ENCODE data around the gene APOC3.
"Not testable (repeated sequence)": the region's sequence is repeated elsewhere in the genome, so short reads cannot be mapped to it uniquely, and the experiment has no call there.

APOC3 gene

GRCh38 chr11:116829525-116830183 lies at the start of gene APOC3:
Gene APOC3 (plus strand): TSS chr11:116829907. CDS start chr11:116830583, 676 bp downstream.
- DNase-seq = no peak

GRCh38 chr11:116782728-116783127 lies 47.0 kb upstream of the APOC3 start:
- DNase-seq = no peak

DNA sequence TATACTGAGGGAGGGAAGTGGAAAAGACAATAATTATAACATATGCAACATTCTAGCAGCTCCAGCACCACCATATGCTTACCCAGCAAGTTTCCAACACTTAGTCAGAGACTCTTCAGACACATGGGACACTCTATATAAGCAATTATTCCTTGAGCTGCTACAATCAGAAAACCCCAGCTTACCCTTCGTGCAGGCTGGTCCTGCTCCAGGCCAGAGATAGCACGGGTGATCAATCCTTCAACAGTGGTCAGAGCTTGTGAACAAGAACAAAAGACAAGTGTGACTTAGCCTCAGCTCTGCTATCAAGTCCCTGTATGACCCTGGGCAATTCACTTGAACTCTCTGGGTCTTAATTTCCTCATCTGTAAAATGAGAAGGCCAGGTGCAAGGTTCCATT lies 43.4 kb upstream of the APOC3 start:
- no peak for DNase-seq

DNA sequence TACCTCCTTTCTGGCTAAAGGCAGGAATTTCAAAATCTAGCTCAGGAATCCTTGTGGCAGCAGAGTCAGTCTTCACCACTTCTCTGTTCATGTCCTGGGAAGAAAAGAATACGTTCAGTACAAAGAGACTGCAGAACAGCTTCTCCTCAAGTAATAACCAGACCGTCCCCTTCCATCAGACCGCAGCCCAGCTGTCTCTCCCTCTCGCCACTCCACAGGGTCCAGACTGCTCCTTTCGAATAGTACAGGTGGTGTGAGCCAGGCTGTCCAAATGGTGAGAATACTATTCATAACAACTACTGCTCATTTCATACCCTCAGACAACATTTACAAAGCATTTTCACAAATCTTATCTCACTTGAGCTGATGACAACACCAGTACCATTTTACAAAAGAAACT lies 42.7 kb upstream of the APOC3 start:
- no peak for DNase-seq

DNA sequence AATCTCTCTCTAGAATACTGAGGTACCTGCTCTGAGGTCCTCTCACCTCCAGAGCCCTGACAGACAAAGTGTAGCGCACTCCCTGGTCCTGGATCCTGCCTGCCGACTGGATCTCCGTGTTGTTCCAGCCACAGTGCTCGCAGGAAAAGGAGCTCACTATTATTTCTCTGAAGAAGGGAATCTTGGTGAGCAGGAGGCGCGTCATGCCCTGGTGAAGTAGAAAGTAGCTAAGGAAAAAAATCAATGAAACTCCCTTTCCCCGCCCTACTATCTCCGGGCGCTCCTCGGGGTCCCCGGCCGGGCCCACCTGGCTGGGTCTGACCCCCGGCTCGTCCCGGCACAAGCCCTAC lies 42.3 kb upstream of the APOC3 start:
- peak in 1 of 51 donors; percentile 35 for DNase-seq

- peak; percentile 24 to 90 (median 72) for DNase-seq
Measured at GRCh38 chr11:116787786-116788486, 41.8 kb upstream of the APOC3 start, which contains the start of gene ZPR1. Gene ZPR1 (minus strand): TSS chr11:116788023. CDS start chr11:116787990, 33 bp downstream.

GRCh38 chr11:116788534-116788933 lies 41.2 kb upstream of the APOC3 start:
- no peak for DNase-seq

DNA sequence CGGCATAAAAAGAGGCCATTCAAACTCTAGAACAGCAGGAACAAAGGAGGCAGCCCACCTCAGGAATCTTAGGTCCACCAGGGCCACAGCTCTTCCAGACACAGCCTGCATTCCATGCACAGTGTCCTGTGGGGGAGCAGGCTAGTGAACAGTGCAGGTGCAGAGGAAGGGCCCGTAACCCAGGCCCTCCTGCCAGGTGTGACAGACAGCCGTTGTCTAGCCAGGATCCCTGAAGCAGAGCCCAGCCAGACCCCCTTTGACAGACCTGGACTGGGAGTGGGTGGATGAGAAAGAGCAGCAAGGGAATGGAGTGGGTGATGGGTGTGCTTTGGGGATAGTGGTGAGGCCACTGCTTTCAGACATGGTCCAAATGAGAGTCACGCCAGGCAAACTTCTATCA lies 40.7 kb upstream of the APOC3 start:
- DNase-seq = no peak

GRCh38 chr11:116790167-116791001 lies 39.3 kb upstream of the APOC3 start:
- no peak for DNase-seq

- DNase-seq = peak; percentile 9 to 88 (median 61)
Measured at GRCh38 chr11:116791002-116791812, 38.5 kb upstream of the APOC3 start.

DNA sequence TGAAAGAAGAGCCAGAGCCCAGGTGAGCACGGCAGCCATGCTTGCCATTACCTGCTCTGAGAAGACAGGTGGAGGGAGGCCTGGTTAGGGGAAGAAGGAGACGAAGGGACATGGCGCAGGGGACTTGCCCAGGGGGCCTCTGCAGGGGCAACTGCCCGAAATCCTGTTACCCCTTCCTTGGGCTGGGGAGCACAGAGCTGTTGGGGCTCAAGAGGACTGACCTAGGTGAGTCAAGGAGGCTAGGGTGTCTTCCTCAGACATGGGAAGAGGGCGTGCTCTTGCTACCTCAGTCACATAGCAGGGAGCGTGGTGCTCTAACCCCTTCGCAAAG lies 37.9 kb upstream of the APOC3 start, which contains the start of gene APOA5:
APOA5 (minus strand) TSS at position 67 of the 331 bp plus-strand sequence; CDS start at position 48, 19 bp downstream.
- no peak for DNase-seq

DNA sequence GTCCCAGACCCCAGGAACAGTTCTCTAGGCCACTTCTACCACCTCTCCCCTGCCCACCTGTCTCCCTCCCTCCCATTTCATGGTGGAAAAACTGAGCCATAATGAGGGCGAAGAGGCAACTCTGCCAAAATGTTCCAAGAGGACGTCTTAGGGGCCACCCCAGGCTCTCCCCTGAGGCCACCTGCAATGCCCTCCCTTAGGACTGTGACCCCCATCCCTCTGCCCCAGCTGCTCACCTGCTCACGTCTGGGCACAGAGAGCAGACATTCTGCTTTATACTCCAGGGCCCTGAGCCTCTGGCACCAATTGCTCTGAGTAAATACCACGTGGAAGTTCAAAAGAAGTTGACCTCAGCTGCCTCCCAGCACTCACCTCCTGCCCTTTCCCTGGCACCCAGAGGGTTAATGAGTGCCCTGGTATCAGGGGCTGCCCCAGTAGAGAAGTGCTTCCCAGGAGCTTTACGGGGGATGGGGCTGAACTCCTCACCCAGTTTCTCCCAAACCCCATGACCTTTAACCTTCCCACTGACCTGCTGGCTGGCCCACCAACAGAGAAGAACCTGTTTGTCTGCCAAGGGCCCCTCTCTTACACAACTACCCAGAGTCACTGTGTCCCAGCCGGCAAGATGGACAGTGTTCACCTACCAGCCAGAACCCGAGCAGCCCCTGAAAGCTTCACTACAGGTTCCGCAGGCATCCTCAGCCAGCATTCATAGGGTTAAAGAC lies 37.4 kb upstream of the APOC3 start:
- no peak for DNase-seq

DNA sequence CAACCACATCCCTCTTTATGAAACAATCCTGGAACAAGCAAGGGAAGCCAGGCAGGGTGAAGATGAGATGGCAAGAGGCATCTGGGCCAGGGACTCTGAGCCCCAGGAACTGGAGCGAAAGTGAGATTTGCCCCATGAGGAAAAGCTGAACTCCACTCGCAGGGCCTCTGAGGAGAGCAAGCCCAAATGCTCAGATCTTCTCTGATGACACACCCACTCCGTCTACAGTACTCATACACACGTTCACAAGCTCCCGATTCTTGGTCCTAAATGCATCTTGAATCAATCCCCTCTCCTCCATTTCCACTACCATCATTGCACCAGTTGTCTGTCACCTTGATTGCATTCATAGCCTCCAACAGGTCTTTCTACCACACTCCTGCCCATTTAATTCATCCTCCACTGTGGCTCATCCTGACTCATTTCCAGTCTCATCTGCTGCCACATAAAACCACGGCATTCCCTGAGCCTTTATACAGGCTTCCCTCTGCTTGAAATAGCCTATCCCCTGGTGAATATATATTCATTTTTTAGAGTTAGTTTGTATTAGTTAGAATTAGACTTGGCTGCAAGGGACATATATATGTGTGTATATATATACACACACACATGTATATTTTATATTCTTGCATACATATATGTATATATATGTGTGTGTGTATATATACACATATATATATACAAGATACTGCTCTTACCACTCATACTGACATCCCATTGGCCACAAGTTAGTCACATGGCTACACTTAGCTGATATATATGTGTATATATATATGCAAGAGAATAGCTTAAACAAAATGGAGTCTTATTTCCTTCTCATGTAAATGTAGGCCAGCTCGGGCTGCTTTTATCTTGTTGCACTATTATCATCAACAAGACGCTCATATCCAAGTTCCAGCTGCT lies 36.6 kb upstream of the APOC3 start:
- DNase-seq = no peak

GRCh38 chr11:116793772-116794097 lies 36.0 kb upstream of the APOC3 start:
- no peak for DNase-seq

DNA sequence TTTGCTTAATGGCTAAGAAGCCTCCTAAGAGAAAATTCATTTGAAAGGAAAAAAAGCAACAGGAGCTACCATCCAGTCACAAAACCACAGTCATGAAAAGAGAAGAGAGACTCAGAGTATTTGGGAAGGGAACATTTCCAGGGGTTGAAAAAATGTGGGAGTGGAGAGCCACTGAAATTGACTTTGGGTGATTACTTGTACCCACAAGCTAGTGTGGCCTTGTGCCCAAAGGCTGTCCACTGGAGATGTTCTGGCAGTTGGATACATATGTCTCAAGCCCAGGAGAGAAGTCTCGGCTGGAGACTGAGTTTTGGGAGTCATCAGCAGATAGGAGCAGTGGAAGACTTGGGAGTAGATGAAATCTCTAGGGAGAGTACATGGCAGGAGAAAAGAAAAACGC lies 34.9 kb upstream of the APOC3 start:
- DNase-seq = no peak

DNA sequence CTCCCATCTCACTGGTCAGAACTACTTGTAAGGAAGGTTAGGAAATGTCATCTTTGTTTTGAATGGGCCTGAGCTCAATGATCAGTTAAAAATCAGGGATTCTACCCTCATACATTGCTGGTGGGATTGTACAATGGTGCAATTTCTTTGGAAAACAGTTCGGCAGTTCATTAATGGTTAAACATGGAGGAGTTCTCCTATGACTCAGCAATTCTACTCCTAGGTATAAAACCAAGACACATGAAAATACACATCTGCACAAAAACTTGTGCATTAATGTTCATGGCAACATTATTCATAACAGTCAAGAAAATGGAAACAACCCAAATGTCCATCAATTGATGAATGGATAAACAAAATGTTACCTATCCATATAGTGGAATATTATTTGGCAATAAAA lies 33.2 kb upstream of the APOC3 start:
- no peak for DNase-seq

DNA sequence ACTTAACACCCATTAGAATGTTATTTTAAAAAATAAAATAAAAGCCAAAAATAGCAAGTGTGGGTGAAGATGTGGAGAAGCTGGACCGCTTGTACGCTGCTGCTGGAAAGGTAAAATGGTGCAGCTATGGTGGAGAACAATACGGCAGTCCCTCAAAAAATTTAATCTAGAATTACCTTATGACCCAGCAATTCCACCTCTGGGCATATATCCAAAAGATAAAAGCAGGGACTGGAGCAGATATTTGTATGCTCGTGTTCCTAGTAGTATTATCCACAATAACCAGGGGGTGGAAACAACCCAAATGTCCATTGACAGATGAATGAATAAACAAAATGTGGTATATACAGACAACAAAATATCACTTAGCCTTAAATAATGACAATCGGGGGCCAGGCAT lies 31.9 kb upstream of the APOC3 start:
- no peak for DNase-seq

DNA sequence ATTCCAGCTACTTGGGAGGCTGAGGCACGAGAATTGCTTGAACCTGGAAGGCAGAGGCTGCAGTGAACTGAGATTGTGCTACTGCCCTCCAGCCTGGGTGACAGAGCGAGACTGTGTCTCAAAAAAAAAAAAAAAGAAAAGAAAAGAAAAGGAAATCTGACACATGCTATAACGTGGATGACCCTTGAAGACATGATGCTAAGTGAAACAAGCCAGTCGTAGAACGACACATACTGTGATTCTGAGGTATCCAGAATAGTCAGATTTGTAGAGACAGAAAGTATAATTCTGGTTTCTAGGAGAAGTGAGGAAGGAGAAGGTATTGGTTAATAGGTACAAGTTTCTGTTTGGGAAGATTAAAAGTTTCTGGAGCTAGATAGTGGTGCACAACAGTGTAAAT lies 31.3 kb upstream of the APOC3 start:
- no peak for DNase-seq

- DNase-seq = no peak
Measured at GRCh38 chr11:116800610-116801009, 29.1 kb upstream of the APOC3 start.

- DNase-seq = not testable (repeated sequence)
Measured at GRCh38 chr11:116801662-116802061, 28.0 kb upstream of the APOC3 start.

Data from hypothalamus (tissue), 51 donors.